Dedifferentiated amniotic fluid mesenchymal stem cell (primary cell): ENCODE data around the gene SYT15B.
"Not testable (repeated sequence)": the region's sequence is repeated elsewhere in the genome, so short reads cannot be mapped to it uniquely, and the experiment has no call there.

ENCODE experiments used
- DNase-seq: peaks from one replicate; pipeline ENCODE4 v3.0.0-alpha.2; 2016; ENCODE audit errors: extremely low spot score

SYT15B gene

DNA sequence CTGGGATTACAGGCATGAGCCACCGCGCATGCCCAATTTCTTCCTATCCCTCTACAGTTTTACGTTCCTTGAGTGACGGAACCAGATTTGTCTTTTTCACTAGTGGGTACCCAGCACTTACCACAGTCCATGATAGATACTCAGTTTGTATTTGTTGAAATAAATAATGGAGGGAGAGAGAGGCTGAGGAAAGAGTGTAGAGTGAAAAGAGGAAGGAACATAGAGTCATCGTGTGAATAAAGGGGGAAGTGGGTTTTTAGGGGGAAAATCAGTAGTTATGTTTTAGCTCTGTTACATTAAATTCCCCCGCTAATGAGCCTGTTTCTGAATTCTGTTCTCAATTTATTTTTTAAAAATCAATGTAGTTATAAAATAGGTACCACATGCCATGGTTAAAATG is 37.7 kb downstream of the SYT15B start:
- DNase-seq: not testable (repeated sequence)

- not testable (repeated sequence) for DNase-seq
These were observed 38.3 kb downstream of the SYT15B start for GRCh38 chr10:47725047-47725446.

DNA sequence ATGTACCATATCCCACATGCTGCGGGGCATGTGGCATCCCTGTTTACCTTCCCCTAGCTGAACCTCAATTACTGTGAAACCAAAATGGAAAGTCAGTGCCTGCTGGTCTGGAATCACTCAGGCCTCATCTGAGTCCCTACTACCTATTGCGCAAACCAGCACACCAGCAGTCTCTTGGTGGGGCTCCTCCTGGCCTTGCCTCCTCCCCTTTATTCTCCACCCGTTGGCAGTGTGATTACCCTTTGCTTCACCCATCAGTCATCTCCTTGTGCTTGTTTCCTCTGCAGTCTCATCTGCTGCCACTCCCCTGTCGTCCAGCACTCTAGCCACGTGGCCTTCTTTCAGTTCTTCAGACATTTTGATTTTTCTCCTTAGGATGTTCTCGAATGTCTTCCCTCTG is 39.3 kb downstream of the SYT15B start:
- not testable (repeated sequence) for DNase-seq

DNA sequence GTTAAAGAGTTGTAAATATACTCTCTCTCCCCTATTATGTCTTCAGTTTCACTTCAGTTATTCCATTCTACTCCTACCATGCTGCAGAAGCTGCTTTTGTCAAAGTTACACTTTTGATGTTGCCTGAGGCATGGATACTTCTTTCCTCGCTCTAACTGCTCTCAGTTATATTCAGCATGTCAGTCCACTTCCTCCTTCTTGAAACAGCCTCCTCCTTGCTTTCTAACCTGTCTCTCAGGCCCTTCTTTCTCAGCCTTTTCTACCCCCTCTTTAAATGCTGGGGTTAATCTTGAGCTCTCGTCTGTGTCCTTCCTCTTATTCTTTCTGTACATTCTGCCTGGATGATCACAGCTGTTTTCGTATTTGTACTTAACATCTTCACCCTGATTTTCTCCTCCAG is 40.0 kb downstream of the SYT15B start:
- DNase-seq: not testable (repeated sequence)

GRCh38 chr10:47717011-47717769 is 46.2 kb downstream of the SYT15B start:
- not testable (repeated sequence) for DNase-seq
